Uterus (tissue), 2 donors: ENCODE data around the gene KRTAP5-7.

ENCODE experiments used
- POLR2A ChIP-seq, 2 donors: fragments of 450-650 bp; IDR thresholded peaks; one replicate each; pipeline ENCODE4 v1.6.1; 2016; ENCODE audit warnings: antibody characterized with exemption in 2 of 2, mild to moderate bottlenecking in 1 of 2, moderate library complexity in 1 of 2
- TF ChIP-seq, protein P1 (sequence below), 4 experiments: fragments of 200-600 bp in 2 of 4; fragments of 450-650 bp in 2 of 4; sonication (generic) in 2 of 4; IDR thresholded peaks; one replicate each; pipeline ENCODE4 v1.5.1; 2016 to 2019; ENCODE audit warnings: antibody characterized with exemption in 4 of 4, mild to moderate bottlenecking in 2 of 4, moderate library complexity in 1 of 4

DNA sequence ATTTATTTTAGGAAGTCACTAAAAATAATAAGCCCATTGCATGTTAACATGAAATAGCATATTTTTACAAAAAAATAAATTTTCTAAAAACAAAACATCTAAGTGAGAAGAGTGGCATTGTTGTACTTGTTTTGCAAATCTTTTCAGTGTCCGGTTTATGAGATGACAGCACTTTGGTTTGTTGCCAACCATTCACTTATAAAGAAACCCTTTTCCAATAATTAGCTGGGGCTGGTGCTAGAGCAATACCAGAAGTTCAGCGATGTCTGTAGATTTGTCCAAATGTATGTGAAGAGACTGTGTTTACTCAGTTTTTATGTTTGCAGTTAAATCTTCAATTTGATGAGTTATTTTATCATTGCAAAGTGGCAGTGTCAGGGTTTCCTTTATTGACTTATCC is 22.1 kb upstream of the KRTAP5-7 start:
- TF ChIP-seq, protein P1, sequence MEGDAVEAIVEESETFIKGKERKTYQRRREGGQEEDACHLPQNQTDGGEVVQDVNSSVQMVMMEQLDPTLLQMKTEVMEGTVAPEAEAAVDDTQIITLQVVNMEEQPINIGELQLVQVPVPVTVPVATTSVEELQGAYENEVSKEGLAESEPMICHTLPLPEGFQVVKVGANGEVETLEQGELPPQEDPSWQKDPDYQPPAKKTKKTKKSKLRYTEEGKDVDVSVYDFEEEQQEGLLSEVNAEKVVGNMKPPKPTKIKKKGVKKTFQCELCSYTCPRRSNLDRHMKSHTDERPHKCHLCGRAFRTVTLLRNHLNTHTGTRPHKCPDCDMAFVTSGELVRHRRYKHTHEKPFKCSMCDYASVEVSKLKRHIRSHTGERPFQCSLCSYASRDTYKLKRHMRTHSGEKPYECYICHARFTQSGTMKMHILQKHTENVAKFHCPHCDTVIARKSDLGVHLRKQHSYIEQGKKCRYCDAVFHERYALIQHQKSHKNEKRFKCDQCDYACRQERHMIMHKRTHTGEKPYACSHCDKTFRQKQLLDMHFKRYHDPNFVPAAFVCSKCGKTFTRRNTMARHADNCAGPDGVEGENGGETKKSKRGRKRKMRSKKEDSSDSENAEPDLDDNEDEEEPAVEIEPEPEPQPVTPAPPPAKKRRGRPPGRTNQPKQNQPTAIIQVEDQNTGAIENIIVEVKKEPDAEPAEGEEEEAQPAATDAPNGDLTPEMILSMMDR (IDR thresholded peaks at IDR 0.05) = no peak
- no peak for TF ChIP-seq POLR2A (IDR thresholded peaks at IDR 0.05)
